ENCODE results near the gene NDUFC2. TPM values are rescaled to one million over a fixed set of nuclear protein-coding genes. Genes with fewer than 3 reads are reported as not detected.

The NDUFC2 gene
- total RNA-seq, 1 donor from 2014 or later: 236 TPM

- Mint-ChIP-seq H3K27ac (ENCODE audit: unreplicated experiment) (no peak overlapping the region), H3K27me3 (ENCODE audit: low read depth) (no peaks in the 10 kb centered on the region), H3K4me3 (no peak overlapping the region), H3K9me3 (no peaks in the 10 kb centered on the region), H3K4me1 (peaks cover 17% of the 10 kb centered on the region), H3K36me3 (ENCODE audit: low read depth) (no peaks in the 10 kb centered on the region)
- no peak for DNase-seq (ENCODE audit: low read depth, low spot score)
- TF ChIP-seq CTCF (conservative IDR thresholded peaks at IDR 0.05): no peak
Observed at GRCh38 chr11:78040691-78041379, 38.8 kb downstream of the NDUFC2 start.

GRCh38 chr11:78039919-78040671 is 39.6 kb downstream of the NDUFC2 start:
- H3K36me3 Mint-ChIP-seq (ENCODE audit: low read depth): no peaks in the 10 kb centered on the region
- no peaks in the 10 kb centered on the region for H3K9me3 Mint-ChIP-seq
- H3K4me1 Mint-ChIP-seq: peaks cover 13% of the 10 kb centered on the region
- TF ChIP-seq CTCF (conservative IDR thresholded peaks at IDR 0.05): no peak
- H3K27me3 Mint-ChIP-seq (ENCODE audit: low read depth): no peaks in the 10 kb centered on the region
- H3K4me3 Mint-ChIP-seq: no peak overlapping the region
- peak overlapping the region; percentile 95 for H3K27ac Mint-ChIP-seq (ENCODE audit: unreplicated experiment)
- DNase-seq (ENCODE audit: low read depth, low spot score): no peak

- no peak for DNase-seq (ENCODE audit: low read depth, low spot score)
- TF ChIP-seq CTCF (conservative IDR thresholded peaks at IDR 0.05): no peak
- Mint-ChIP-seq H3K4me3 (no peak overlapping the region), H3K27me3 (ENCODE audit: low read depth) (no peaks in the 10 kb centered on the region), H3K27ac (ENCODE audit: unreplicated experiment) (peak overlapping the region; percentile 95), H3K36me3 (ENCODE audit: low read depth) (no peaks in the 10 kb centered on the region), H3K4me1 (peaks cover 13% of the 10 kb centered on the region), H3K9me3 (no peaks in the 10 kb centered on the region)
Observed at GRCh38 chr11:78039391-78039918, 40.2 kb downstream of the NDUFC2 start.

- H3K27ac Mint-ChIP-seq (ENCODE audit: unreplicated experiment): no peak overlapping the region
- no peak for TF ChIP-seq CTCF (conservative IDR thresholded peaks at IDR 0.05)
- no peaks in the 10 kb centered on the region for H3K27me3 Mint-ChIP-seq (ENCODE audit: low read depth)
- H3K4me3 Mint-ChIP-seq: no peak overlapping the region
- no peaks in the 10 kb centered on the region for H3K36me3 Mint-ChIP-seq (ENCODE audit: low read depth)
- no peak for DNase-seq (ENCODE audit: low read depth, low spot score)
- no peaks in the 10 kb centered on the region for H3K9me3 Mint-ChIP-seq
- H3K4me1 Mint-ChIP-seq: peaks cover 13% of the 10 kb centered on the region
Observed at GRCh38 chr11:78038697-78039313, 40.9 kb downstream of the NDUFC2 start.

GRCh38 chr11:78037825-78038620 is 41.6 kb downstream of the NDUFC2 start:
- Mint-ChIP-seq H3K4me1 (peaks cover 13% of the 10 kb centered on the region), H3K27ac (ENCODE audit: unreplicated experiment) (peak overlapping the region; percentile 63), H3K4me3 (no peak overlapping the region), H3K9me3 (no peaks in the 10 kb centered on the region), H3K27me3 (ENCODE audit: low read depth) (no peaks in the 10 kb centered on the region), H3K36me3 (ENCODE audit: low read depth) (no peaks in the 10 kb centered on the region)
- no peak for TF ChIP-seq CTCF (conservative IDR thresholded peaks at IDR 0.05)
- no peak for DNase-seq (ENCODE audit: low read depth, low spot score)

All from neural crest cell (in vitro differentiated cells).